Sigmoid colon (tissue), 7 donors: ENCODE data around the gene SLC8A1. TPM values are rescaled to one million over a fixed set of nuclear protein-coding genes. Genes with fewer than 3 reads are reported as not detected.

Experiments
- DNase-seq: peaks from one replicate; pipeline ENCODE4 v3.0.0-alpha.2; 2019
- H3K27ac ChIP-seq, 4 donors: fragments of 200-600 bp; sonication (generic); one replicate each; pipeline ENCODE4 v1.5.1; 2016 to 2019; ENCODE audit warnings: mild to moderate bottlenecking in 1 of 4
- H3K27me3 ChIP-seq, 3 donors: fragments of 200-600 bp; sonication (generic); one replicate each; pipeline ENCODE4 v1.5.1; 2019; ENCODE audit warnings: mild to moderate bottlenecking in 1 of 3
- H3K36me3 ChIP-seq, 4 donors: fragments of 200-600 bp; sonication (generic); one replicate each; pipeline ENCODE4 v1.5.1; 2016 to 2019
- H3K4me1 ChIP-seq, 4 donors: fragments of 200-600 bp; sonication (generic); one replicate each; pipeline ENCODE4 v1.5.1; 2017 to 2019
- H3K4me3 ChIP-seq, 4 donors: fragments of 200-600 bp; sonication (generic); one replicate each; pipeline ENCODE4 v1.5.1; 2017 to 2019; ENCODE audit warnings: mild to moderate bottlenecking in 2 of 4, moderate library complexity in 1 of 4
- H3K9me3 ChIP-seq, 4 donors: fragments of 200-600 bp in 3 of 4; sonication (generic) in 3 of 4; one replicate each; pipeline versions ENCODE4 v1.5.1 to v1.6.1; 2013 to 2019
- CTCF ChIP-seq, 4 experiments: fragments of 450-650 bp in 3 of 4; fragments of 200-600 bp in 1 of 4; IDR thresholded peaks; one replicate each; pipeline ENCODE4 v1.5.1; 2016 to 2019; ENCODE audit warnings: antibody characterized with exemption in 4 of 4, mild to moderate bottlenecking in 3 of 4, moderate library complexity in 2 of 4
- EP300 ChIP-seq, 4 donors: sonication (generic); formaldehyde crosslinking; IDR thresholded peaks; one replicate each; pipeline ENCODE4 v1.6.1; 2017; ENCODE audit warnings: antibody characterized with exemption in 4 of 4
- POLR2A ChIP-seq, 2 donors: fragments of 450-650 bp; IDR thresholded peaks; one replicate each; pipeline ENCODE4 v1.6.1; 2016; ENCODE audit warnings: antibody characterized with exemption in 2 of 2, mild to moderate bottlenecking in 2 of 2, moderate library complexity in 2 of 2
- POLR2AphosphoS5 ChIP-seq, 4 donors: sonication (generic); formaldehyde crosslinking; IDR thresholded peaks; one replicate each; pipeline ENCODE4 v1.6.1; 2017; ENCODE audit warnings: antibody characterized with exemption in 4 of 4
- whole genome bisulfite sequencing, 2 donors: extraction: QIAGEN DNeasy Blood & Tissue Kit; methylation state at CpG; one replicate each; pipeline ENCODE4 v1.1.7; 2013; 5-methylcytosine and 5-hydroxymethylcytosine counted together
- intact Hi-C: fragments of 100-400 bp; cut with DNase I; formaldehyde crosslinking; loops from one replicate; pipeline ENCODE4 v1.15.1; 2023
- polyA plus RNA-seq, 3 donors: library from polyadenylated mRNA; stranded (reverse); fragments of 200-250 nt; gene quantifications; one replicate each; pipeline ENCODE4 v1.2.3, GENCODE V29; 2013
- total RNA-seq, 4 donors: library from RNA; depleted of rRNA; stranded (reverse); fragments of >200 nt; gene quantifications; one replicate each; pipeline ENCODE4 v1.1.0, GENCODE V29; 2016
- donor health status: healthy with polysubstance abuse.
- donor health status: Bipolar disorder and iron deficiency.
- donor health status: healthy.

Gene SLC8A1
- total and polyA plus RNA-seq, 7 donors = 0.60 to 337 (median 229) TPM

GRCh38 chr2:40208463-40208862 lies 243.4 kb downstream of the SLC8A1 start:
- TF ChIP-seq EP300 (IDR thresholded peaks at IDR 0.05) = no peak
- TF ChIP-seq POLR2AphosphoS5 (IDR thresholded peaks at IDR 0.05) = no peak
- TF ChIP-seq CTCF (IDR thresholded peaks at IDR 0.05) = no peak
- TF ChIP-seq POLR2A (IDR thresholded peaks at IDR 0.05) = no peak
- no peak for DNase-seq
- Histone ChIP-seq H3K27me3 (no peaks in the 10 kb centered on the region), H3K4me1 (peaks cover 0 to 21% (median 14%) of the 10 kb centered on the region in 4 donors), H3K4me3 (no peak overlapping the region), H3K36me3 (no peaks in the 10 kb centered on the region), H3K9me3 (no peaks in the 10 kb centered on the region), H3K27ac (peak overlapping the region in 1 of 4 donors; percentile 19)
- WGBS, 2 donors = 79 to 95% methylated on average over 1 of the region's 1 CpG
- intact Hi-C loops = no loop called here

GRCh38 chr2:40204268-40204667 lies 247.6 kb downstream of the SLC8A1 start:
- intact Hi-C loops = no loop called here
- Histone ChIP-seq H3K27me3 (no peaks in the 10 kb centered on the region), H3K36me3 (no peaks in the 10 kb centered on the region), H3K27ac (peak overlapping the region in 2 of 4 donors; percentile 1 to 63), H3K4me3 (no peak overlapping the region), H3K4me1 (peaks cover 0 to 45% (median 36%) of the 10 kb centered on the region in 4 donors), H3K9me3 (no peaks in the 10 kb centered on the region)
- DNase-seq = no peak
- WGBS, 2 donors = 86 to 88% methylated on average over 4 of the region's 4 CpGs
- TF ChIP-seq POLR2A (IDR thresholded peaks at IDR 0.05) = no peak
- no peak for TF ChIP-seq CTCF (IDR thresholded peaks at IDR 0.05)
- TF ChIP-seq POLR2AphosphoS5 (IDR thresholded peaks at IDR 0.05) = no peak
- TF ChIP-seq EP300 (IDR thresholded peaks at IDR 0.05) = no peak

GRCh38 chr2:40202798-40203400 lies 249.0 kb downstream of the SLC8A1 start:
- peaks cover 0 to 49% (median 40%) of the 10 kb centered on the region in 4 donors for H3K4me1 ChIP-seq
- no peaks in the 10 kb centered on the region for H3K27me3 ChIP-seq
- DNase-seq = no peak
- H3K27ac ChIP-seq = peak overlapping the region; percentile 29 to 63 (median 49)
- no peaks in the 10 kb centered on the region for H3K36me3 ChIP-seq
- intact Hi-C loops = no loop called here
- TF ChIP-seq EP300 (IDR thresholded peaks at IDR 0.05) = no peak
- no peak for TF ChIP-seq POLR2A (IDR thresholded peaks at IDR 0.05)
- no peak overlapping the region for H3K4me3 ChIP-seq
- WGBS, 2 donors = 60 to 74% methylated on average over 1 of the region's 1 CpG
- no peaks in the 10 kb centered on the region for H3K9me3 ChIP-seq

GRCh38 chr2:40201425-40201824 lies 250.5 kb downstream of the SLC8A1 start:
- no peaks in the 10 kb centered on the region for H3K27me3 ChIP-seq
- H3K4me1 ChIP-seq = peaks cover 0 to 52% (median 40%) of the 10 kb centered on the region in 4 donors
- peak overlapping the region in 2 of 4 donors; percentile 50 to 52 for H3K27ac ChIP-seq
- intact Hi-C loops = no loop called here
- no peak overlapping the region for H3K4me3 ChIP-seq
- TF ChIP-seq POLR2AphosphoS5 (IDR thresholded peaks at IDR 0.05) (no peak), CTCF (IDR thresholded peaks at IDR 0.05) (no peak), POLR2A (IDR thresholded peaks at IDR 0.05) (no peak), EP300 (IDR thresholded peaks at IDR 0.05) (no peak)
- no peaks in the 10 kb centered on the region for H3K36me3 ChIP-seq
- no peak for DNase-seq
- no peaks in the 10 kb centered on the region for H3K9me3 ChIP-seq

GRCh38 chr2:40200366-40200915 lies 251.4 kb downstream of the SLC8A1 start:
- Histone ChIP-seq H3K4me1 (peaks cover 0 to 52% (median 40%) of the 10 kb centered on the region in 4 donors), H3K9me3 (no peaks in the 10 kb centered on the region), H3K4me3 (no peak overlapping the region), H3K27ac (peak overlapping the region in 3 of 4 donors; percentile 45 to 52 (median 50)), H3K27me3 (no peaks in the 10 kb centered on the region), H3K36me3 (no peaks in the 10 kb centered on the region)
- no peak for DNase-seq
- TF ChIP-seq CTCF (IDR thresholded peaks at IDR 0.05) = no peak
- no peak for TF ChIP-seq POLR2A (IDR thresholded peaks at IDR 0.05)
- TF ChIP-seq POLR2AphosphoS5 (IDR thresholded peaks at IDR 0.05) = no peak
- TF ChIP-seq EP300 (IDR thresholded peaks at IDR 0.05) = no peak
- intact Hi-C loops = no loop called here
- WGBS, 2 donors = 77 to 80% methylated on average over 2 of the region's 2 CpGs
